ENCODE results near the gene TBCA. TPM values are rescaled to one million over a fixed set of nuclear protein-coding genes. Genes with fewer than 3 reads are reported as not detected.

TBCA gene
- total and polyA plus RNA-seq, 2 of the 13 experiments (the other 11 are each of a cell fraction or from before 2014, with no cell fraction given): 93.8 to 309 TPM

- WGBS (ENCODE audit: low lambda C conversion rate): 0% methylated on average over 2 of the region's 2 CpGs
These were observed 124.8 kb downstream of the TBCA start for GRCh38 chr5:77651343-77651742.

More at GRCh38 chr5:77651343-77651742, 124.8 kb downstream of the TBCA start:
- H3K9me3 ChIP-seq (ENCODE audit: low read length): no peaks in the 10 kb centered on the region
- no peaks in the 10 kb centered on the region for H3K79me2 ChIP-seq (ENCODE audit: insufficient read depth, low read length)
- no peak overlapping the region for H2AFZ ChIP-seq (ENCODE audit: low read length)
- POLR2A ChIA-PET: no interaction called here
- H4K20me1 ChIP-seq (ENCODE audit: insufficient read depth, low read length): no peaks in the 10 kb centered on the region
- in situ Hi-C loops (cut with HindIII; ENCODE audit: extremely low pct_ligation_motif_present, low pct_unique_long_range_greater_than_20kb) (no loop called here), intact Hi-C loops (cut with micrococcal nuclease; ENCODE audit: unreplicated experiment) (no loop called here)
- TF ChIP-seq ZBTB3 (CRISPR knock-in tag; IDR thresholded peaks at IDR 0.05; ENCODE audit: borderline replicate concordance, low read depth): no peak
- no peak for TF ChIP-seq CREM (IDR thresholded peaks at IDR 0.05)
- TF ChIP-seq CREM (CRISPR knock-in tag; IDR thresholded peaks at IDR 0.05): no peak
- TF ChIP-seq RAD51 (IDR thresholded peaks at IDR 0.05; ENCODE audit: borderline replicate concordance): no peak
- no peak for TF ChIP-seq ZNF652 (CRISPR knock-in tag; IDR thresholded peaks at IDR 0.05; ENCODE audit: borderline replicate concordance, low read depth)
- TF ChIP-seq SNAPC5 (CRISPR knock-in tag; IDR thresholded peaks at IDR 0.05; ENCODE audit: borderline replicate concordance): no peak
- TF ChIP-seq ZNF768 (CRISPR knock-in tag; IDR thresholded peaks at IDR 0.05): no peak
- TF ChIP-seq AGO1 (IDR thresholded peaks at IDR 0.05; ENCODE audit: low read depth, low read length, poor library complexity, severe bottlenecking): no peak
- no peak for TF ChIP-seq ZNF232 (CRISPR knock-in tag; IDR thresholded peaks at IDR 0.05; ENCODE audit: borderline replicate concordance)
- TF ChIP-seq ZNF558 (CRISPR knock-in tag; IDR thresholded peaks at IDR 0.05; ENCODE audit: borderline replicate concordance): no peak
- no peak for TF ChIP-seq ATF7-NPFF (CRISPR knock-in tag; IDR thresholded peaks at IDR 0.05; ENCODE audit: low read depth)
- TF ChIP-seq ZNF788 (CRISPR knock-in tag; IDR thresholded peaks at IDR 0.05; ENCODE audit: borderline replicate concordance): no peak
- TF ChIP-seq, protein P1, sequence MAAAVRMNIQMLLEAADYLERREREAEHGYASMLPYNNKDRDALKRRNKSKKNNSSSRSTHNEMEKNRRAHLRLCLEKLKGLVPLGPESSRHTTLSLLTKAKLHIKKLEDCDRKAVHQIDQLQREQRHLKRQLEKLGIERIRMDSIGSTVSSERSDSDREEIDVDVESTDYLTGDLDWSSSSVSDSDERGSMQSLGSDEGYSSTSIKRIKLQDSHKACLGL (CRISPR knock-in tag; IDR thresholded peaks at IDR 0.05): no peak
- no peak for TF ChIP-seq SIN3B (IDR thresholded peaks at IDR 0.05; ENCODE audit: low read length)
- TF ChIP-seq ZNF350 (CRISPR knock-in tag; IDR thresholded peaks at IDR 0.05; ENCODE audit: borderline replicate concordance, low read depth): no peak
- no peak for TF ChIP-seq GATAD2A (CRISPR knock-in tag; IDR thresholded peaks at IDR 0.05)
- no peak for TF ChIP-seq KLF13 (CRISPR knock-in tag; IDR thresholded peaks at IDR 0.05)
- TF ChIP-seq E2F2 (CRISPR knock-in tag; IDR thresholded peaks at IDR 0.05; ENCODE audit: borderline replicate concordance): no peak
- ATAC-seq: no peak
- CTCF ChIA-PET (ENCODE audit: low intra/inter-chr PET ratio, low total read pairs): no interaction called here
- FAIRE-seq: no peak
- peaks cover 2 to 3% of the 10 kb centered on the region in 2 experiments; a peak in 2 of 5 replicates for H3K27me3 ChIP-seq (ENCODE audit: control insufficient read depth in 1 of 2, insufficient read depth in 2 of 2, low read length in 2 of 2)
- no peak for DNase-seq (ENCODE audit: low spot score)
- no peak overlapping the region for H3K4me2 ChIP-seq (ENCODE audit: low read depth, low read length)
- H3K9ac ChIP-seq (ENCODE audit: insufficient read depth, low read depth, low read length): no peak overlapping the region
- H3K27ac ChIP-seq (ENCODE audit: extremely low read length, insufficient read depth, low read length): no peak overlapping the region
- no peaks in the 10 kb centered on the region for H3K4me1 ChIP-seq (ENCODE audit: insufficient read depth, low read length)
- no TSS peak for BruUV-seq (replicated peaks)
- no peaks in the 10 kb centered on the region for H3K36me3 ChIP-seq (replicated peaks in 1 of 2; ENCODE audit: control insufficient read depth in 1 of 2, insufficient read depth in 2 of 2, low read length in 2 of 2)
- H3K4me3 ChIP-seq (replicated peaks in 1 of 3; ENCODE audit: insufficient read depth in 1 of 3, low read depth in 2 of 3, low read length in 3 of 3): no peak overlapping the region

All from HepG2 (cell line).